NCI-H1436 (cell line): Measurements from ENCODE around the gene SOCS6.
"Not testable (repeated sequence)": the region's sequence is repeated elsewhere in the genome, so short reads cannot be mapped to it uniquely, and the experiment has no call there.

Experiments used
- DNase-seq: peaks from one replicate; lab custom pipeline; 2025; lab: John Stamatoyannopoulos, UW

SOCS6 gene

DNA sequence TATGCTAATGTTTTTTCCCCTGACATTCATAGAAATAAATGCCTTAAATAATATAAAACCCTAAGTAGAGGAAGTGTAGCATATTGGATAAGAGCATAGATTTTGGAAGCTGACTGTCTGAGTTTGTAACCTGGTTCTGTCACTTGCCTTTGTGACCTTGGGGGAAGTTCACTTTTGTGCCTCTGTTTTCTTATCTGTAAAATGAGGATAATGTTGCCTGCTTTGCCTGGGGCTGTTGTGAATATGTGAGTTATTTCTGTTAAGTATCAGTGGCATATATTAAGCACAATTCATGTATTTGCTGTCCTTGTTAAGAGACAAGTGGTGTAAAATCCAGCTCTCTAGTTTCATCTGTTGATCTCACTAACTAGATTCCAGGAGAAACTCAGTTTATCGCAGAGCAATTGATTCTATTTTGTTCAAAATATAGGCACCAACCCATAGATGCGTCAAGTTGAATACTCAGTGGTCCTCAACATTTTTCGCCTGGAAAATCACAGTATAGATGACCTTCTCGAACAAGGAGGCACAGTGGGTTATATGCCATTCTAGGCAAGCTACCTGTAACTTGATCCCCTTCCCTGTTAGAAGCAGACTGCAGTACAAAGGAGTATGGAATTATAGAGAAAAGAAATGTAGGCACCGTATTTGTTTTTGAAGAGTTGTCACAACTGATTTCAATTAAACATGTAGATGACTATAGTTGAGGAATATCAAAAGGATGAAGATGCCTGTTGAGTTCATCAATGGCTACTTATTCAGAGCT, 67.0 kb downstream of the SOCS6 start:
- no peak for DNase-seq

DNA sequence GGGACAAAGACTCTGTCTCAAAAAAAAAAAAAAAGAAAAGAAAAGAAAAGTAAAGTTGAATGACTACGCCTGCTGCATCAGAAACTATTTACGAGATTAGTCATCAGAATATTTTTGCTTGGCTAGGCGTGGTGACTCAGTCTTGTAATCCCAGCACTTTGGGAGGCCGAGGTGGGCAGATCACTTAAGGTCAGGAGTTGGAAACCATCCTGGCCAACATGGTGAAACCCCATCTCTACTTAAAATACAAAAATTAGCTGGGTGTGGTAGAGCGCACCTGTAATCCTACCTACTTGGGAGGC, 69.2 kb downstream of the SOCS6 start:
- not testable (repeated sequence) for DNase-seq

DNA sequence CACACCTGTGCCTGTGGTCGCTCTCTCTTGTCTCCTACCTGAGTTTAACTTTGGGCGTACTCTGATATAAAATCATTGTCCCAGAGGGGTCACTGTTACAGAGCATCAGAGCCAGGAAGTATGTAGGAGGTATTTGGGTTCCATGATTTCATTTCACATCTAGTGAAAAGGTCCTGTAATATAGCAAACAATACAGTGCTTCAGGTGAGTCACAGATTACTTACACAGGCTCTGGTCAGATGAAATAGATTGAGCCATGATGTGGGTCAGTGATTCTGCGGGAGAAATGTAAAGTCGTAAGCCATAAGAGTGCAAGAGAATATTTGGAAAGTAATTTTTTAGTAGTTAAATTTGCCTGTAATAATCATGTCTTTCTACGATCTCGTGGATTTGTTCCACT, 70.2 kb downstream of the SOCS6 start:
- no peak for DNase-seq

DNA sequence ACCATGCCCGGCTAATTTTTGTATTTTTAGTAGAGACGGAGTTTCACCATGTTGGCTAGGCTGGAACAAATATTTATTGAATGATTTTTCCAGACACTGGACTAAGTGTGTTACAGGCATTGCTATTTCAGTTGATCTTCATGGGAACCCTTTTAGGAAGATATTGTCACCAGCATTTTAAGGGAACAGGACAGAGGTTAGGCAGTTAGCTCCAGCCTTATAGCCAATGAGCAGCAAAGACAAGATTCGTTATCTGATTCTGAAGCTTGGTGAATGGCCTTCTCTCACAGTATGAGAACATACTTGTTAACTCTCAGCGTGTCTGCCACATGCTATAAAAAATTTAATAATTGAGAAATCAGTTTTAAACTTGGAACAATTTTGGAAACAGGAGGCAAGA, 73.4 kb downstream of the SOCS6 start:
- DNase-seq = no peak

DNA sequence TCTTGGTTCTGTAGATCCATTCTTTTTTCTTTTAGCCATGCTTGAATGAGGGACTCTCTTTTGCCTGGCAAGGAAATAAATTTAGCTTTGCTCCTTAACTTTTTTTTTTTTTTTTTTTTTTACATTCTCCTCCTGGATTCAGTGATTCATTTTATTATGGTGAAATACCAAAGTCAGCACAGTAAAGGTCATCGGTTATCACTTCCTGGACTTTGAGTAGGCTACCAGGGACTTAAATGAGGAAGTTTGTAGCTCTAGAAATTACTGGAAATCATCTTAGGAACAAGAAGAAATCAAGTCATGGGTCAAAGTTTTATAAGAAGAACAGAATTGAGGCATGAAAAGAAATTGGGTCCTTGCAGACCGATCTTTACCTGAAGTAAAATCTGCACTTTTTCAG, 75.0 kb downstream of the SOCS6 start:
- no peak for DNase-seq

DNA sequence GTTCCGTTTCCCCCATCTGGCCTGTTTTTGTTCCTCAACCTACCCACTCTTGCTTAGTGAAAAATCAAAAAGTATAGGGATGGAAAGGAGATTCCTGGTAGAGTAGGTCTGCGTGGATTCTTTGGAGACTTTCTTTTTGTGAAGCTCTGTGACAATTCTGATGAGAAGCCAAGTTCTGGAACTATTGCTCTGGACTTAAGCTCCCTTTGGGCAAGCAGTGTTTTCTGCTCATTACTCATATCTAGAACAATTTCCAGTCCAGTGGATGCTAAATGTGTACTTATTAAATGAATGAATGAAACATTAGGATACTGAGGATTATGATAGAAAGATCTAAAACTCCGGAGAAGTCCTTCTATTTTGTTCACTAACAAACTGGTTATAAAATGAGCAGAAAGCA, 76.5 kb downstream of the SOCS6 start:
- no peak for DNase-seq

DNA sequence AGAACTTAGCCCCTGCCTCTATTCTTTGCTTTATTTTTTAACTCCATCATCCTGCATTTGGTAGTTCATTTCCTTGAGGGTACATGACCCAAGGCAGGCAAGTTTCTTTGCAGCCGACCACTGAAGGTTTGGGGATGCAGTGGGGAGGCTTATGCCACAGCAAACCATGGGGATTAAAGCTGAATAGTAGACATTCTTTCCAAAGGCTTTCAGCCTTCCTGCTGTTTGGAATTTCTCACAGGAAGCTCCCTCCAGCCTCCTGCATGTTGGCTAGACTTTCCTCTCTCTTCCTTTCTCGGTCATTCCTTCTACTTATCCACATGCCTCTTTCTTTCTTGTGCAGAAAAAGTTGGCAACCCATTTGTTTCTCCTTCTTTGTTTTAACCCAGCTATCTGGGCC, 77.3 kb downstream of the SOCS6 start:
- no peak for DNase-seq

DNA sequence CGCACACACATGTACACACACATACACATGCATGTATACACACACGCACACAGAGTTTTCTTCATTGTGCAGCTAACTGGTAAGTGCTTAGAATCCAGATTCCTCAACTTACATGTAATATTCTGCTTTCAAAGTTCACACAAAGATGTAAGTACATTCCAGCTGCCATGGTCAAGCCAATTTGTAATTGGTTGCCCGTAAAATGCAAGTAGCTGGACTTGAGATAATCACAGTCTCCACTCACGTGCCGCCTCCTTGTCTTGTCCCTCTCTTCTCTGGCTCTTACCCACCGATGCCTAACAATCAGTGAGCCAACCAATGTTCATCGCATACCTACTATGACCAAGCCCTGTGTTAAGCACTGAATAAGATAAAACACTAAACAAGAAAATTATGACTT, 77.8 kb downstream of the SOCS6 start:
- no peak for DNase-seq

DNA sequence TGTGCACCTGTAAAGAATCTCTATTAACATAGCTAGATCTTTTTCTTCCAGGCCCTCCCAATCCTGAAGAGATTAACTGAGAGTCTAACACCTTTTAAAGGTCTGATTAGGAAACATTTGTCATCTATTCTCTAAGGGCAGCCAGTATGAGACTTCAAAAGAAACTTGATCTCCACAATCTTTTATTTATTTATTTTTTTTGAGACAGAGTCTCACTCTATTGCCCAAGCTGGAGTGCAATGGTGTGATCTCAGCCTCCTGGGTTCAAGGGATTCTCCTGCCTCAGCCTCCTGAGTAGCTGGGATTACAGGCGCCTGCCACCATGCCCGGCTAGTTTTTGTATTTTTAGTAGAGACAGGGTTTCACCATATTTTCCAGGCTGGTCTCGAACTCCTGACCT, 78.5 kb downstream of the SOCS6 start:
- not testable (repeated sequence) for DNase-seq

DNA sequence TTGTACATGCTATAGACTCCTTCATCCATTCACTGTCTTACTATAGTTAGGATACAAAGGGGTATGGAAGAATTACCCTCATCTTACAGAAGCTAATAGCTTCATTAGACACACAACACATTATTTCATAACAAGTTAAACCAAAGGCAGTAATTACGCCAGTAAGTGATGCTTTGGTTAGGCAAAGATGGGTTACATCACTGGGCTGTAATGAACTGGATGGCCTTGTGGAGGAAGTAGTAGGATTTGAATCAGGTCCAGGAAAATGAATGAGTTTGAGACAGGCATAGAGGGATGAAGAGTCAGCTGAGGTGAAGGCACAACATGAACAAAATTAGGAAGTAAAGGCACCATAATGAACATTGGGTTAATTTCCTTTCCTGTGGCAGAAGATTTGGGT, 80.1 kb downstream of the SOCS6 start:
- no peak for DNase-seq

DNA sequence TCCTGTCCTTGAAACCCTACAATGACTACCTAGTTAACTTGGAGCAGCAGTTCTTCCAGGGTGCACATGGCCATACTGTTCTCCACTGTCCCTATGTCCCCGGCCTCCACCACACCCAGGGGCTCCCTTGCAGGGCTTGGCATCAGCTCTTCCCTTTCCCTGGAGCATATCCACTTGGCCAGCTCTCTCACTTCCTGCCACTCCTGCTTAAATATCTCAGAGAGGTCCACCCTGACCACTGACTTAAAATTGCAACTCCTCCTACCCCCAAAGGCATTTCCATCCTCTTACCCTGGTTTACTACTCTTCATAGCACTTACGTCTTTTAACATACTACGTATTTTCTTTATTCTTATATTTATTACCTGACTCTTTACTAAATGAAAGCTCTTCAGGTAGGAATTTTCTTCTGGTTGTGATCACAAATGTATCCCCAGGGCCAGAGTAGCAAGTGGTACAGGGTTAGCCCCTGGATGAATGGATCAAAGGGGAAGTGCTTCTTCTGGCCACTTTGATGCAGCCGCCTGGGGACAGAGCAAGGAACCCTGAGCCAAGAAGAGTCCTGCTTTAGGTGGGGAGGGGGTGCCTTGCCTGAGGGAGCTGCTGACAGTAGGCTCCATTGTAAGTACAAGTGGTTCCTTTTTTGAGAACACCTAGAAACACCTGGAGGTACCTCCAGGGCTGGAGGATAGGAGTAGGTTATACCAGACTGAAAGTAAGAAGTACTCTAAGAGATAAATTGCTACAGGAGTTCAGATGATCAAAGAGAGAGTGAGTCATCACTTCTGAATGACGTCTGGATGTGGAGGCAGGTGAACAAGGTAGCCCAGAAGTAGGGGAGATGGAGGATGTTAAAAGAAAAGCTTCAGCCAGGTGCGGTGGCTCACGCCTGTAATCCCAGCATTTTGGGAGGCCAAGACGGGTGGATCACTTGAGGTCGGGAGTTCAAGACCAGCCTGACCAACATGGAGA, 82.2 kb downstream of the SOCS6 start:
- no peak for DNase-seq

DNA sequence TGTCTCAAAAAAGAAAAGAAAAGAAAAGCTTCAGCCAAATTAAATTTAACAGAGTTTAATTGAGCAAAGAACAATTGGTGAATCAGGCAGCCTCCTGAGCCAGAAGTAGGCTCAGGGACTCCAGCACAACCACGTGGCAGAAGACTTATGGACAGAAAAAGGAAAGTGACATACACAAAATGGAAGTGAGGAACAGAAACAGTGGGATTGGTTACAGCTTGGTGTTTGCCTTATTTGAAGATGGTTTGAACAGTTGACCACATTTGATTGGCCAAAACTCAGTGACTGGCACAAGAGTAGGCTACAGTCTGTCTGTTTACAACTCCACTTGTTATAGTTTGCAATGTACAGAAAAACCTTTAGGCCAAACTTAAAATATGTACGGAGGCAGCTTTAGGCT, 83.1 kb downstream of the SOCS6 start:
- no peak for DNase-seq

DNA sequence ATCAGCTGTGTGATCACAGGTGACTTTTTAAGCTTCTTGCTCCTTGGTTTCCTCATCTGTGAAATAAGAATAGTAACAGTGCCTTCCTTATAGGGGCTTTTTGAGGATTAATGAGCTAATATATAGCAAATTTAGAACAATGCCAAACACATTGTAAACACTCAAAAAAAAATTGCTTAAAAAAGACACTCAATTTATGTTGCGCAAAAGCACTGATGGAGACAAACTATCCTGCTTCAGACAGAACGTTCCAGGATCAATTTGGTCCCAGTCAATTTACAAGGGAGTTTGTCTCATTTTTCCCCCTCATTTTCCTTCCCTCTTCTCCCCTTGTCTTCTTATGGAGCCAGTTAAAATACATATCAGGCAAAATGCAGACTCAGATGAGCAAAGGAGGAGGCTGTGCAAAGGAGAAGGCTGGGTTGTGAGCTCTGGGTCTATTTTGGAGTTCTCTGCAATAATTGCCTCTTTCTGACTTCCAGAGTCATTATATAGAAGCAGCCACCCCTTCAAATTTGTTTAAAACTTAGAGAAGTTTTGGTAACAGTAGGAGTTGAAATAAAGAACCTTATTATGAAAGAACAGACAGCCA, 83.7 kb downstream of the SOCS6 start:
- DNase-seq = no peak

DNA sequence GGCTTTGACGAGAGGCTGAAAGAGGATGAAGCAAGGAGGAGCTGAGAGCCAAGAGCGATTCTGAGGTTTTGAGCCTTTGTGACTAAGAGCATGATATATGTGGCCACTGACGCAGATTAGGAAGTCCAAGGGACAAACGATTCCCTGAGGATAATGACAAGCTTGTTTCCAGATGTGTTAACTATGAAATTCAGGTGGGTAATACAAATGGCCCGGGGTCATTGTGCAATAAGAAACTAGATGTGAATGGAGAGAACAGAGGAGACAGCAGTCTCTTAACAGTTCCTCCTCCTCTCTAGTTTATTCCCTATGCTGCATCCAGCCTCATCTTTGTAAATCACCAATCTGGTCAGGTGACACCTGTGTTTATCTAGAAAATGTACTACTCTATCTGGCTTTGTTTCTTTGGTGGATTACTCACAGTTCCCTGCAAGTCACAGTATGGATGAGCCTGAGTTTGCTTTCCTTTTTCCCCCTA, 84.2 kb downstream of the SOCS6 start:
- no peak for DNase-seq

DNA sequence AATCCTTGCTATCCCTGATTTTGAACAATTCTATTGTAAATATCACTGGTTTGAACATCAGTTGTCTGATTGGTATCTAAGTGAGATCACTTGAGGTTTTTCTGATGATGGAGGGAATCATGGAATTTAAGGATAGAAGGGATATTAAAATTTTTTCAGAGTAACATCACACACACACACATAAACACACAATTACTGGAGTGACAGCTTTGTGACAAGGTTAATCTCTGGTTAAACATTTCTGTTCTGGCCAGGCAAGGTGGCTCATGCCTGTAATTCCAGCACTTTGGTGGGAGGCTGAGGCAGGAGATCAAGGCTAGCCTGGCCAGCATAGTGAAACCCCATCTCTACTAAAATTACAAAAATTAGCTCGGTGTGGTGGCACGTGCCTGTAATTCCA, 85.3 kb downstream of the SOCS6 start:
- no peak for DNase-seq

DNA sequence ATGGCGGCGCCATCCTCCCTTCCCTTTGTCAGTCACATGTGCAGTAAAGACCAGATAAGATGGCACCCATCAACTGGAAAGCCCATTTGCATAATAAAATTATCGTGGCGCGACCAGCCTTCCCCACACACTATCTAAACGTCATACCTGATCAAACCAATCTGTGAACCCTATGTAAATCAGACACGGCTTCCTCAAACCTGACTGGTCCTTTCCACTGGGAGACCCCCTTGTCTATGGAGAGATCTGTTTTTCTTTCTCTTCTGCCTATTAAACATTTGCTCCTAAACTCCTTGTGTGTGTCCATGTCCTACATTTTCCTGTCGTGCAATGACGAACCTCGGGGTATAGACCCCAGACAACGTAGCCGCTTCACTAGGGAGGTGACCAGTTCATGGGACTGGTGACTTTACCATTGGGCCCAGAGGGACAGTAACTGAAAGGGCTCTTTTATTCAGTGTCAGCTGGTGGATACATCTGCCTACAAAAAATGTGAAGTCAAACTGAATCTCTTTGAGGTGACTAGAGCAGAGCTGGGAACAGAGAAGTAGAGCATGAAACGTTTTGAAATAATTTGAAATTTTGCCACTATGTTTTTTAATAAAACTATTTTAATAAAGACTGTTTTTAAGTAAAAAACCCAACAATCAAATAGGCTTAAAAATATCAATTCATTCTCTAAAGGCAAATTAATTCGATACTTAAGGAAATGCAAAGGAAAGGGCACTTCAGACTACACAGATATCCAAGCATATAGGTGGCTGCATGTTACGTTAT, 87.5 kb downstream of the SOCS6 start:
- DNase-seq = no peak

DNA sequence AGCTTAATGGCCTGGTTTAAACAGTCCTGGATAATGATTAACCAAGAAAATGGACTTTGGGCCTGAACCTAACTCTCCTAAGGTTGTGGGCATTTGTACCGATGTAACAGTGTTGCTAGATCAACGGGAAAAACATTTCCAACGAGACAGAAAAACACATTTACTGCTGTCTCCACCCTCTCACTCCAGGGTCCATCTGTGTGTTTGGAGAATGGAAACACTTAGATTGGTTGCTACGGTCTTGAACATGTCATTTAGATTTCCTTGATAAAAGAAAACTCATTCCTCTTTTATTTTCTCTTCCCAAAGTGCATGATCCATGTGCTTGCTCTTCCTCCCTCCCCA, 88.0 kb downstream of the SOCS6 start:
- no peak for DNase-seq

DNA sequence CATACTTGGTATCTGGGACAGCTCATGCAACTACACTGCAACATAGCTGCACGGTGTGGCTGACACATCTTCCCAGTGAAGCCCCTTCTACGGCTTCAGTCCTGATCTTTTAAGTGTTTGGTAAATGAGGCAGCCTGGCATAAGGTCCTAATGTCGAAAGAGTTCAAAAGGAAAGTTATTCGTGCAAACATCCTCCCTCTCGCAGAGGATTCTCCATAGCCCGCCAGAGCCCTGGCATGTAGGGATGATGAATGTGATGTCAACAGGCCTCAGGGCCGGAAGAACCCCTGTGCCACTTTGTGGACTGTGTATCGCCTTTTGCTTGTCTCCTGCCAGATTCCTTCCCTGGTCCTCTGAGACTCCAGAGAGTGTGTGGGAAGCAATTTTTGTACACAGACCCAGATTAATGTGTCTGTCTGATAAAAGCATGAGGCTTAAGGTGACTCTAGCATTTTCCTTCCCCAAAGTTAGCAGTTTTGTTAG, 88.5 kb downstream of the SOCS6 start:
- no peak for DNase-seq

DNA sequence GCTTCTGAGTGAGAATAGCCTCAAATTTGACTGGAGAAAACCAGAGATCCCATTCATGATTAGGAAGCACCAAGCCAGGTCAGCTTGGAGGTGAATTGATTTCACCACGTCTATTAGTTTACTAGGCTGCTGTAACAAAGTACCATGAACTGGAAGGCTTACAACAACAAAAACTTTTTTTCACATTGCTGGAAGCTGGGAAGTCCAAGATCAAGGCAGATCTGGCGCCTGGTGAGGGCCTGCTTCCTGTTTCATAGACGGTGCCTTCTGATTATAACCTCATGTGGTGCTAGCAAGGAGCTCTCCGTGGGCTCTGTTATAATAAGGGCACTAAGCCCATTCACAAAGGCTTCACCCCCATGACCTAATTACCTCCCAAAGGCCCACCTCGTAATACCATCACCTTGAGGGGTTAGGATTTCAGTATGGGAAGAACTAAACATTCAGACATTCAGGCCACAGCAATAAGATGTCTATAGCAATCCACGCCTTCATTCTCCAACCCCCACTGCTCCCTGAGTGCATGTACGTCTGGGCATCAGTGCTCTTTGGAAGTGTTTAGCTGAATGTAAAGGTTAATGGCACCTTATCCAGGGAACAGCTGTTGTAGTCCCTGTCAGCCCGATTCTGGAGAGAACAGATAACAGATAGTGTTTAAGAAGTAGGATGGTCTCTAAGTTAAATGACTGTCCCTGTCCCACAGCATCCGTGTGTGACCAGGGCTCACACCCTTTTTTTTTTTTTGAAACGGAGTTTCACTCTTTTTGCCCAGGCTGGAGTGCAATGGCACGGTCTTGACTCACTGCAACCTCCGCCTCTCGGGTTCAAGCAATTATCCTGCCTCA, 89.2 kb downstream of the SOCS6 start:
- no peak for DNase-seq
